Activated B cell treated with CpG ODN at 0.5 μM for 24 hours (primary cell): ENCODE measurements around the gene SMG6. TPM values are rescaled to one million over a fixed set of nuclear protein-coding genes. Genes with fewer than 3 reads are reported as not detected.

Experiments used
- ATAC-seq: fragments of 200-7000 bp; cut with Tn5 transposase; one replicate; pipeline ENCODE4 v1.10.0; 2021; ENCODE audit warnings: low read depth, mild to moderate bottlenecking, moderate library complexity
- CTCF ChIA-PET: fragments of 350-600 bp; sonication (Branson Sonifier 250); formaldehyde crosslinking; loops from one replicate; lab custom pipeline; 2021; ENCODE audit warnings: antibody characterized with exemption; lab: Charles Lee
- POLR2A ChIA-PET: fragments of 350-600 bp; sonication (Branson Sonifier 250); formaldehyde crosslinking; loops from one replicate; lab custom pipeline; 2021; ENCODE audit warnings: antibody characterized with exemption; lab: Charles Lee
- DNase-seq: peaks from one replicate; pipeline ENCODE4 v3.0.0; 2022
- H3K27ac Mint-ChIP-seq: one replicate; pipeline ENCODE4 v1.8.0; 2020; ENCODE audit warnings: mixed read lengths
- H3K27me3 Mint-ChIP-seq: one replicate; pipeline ENCODE4 v1.8.0; 2021; ENCODE audit warnings: mixed read lengths
- H3K36me3 Mint-ChIP-seq: one replicate; pipeline ENCODE4 v1.8.0; 2021; ENCODE audit warnings: low read depth, mixed read lengths
- H3K4me1 Mint-ChIP-seq: one replicate; pipeline ENCODE4 v1.8.0; 2021; ENCODE audit warnings: mixed read lengths
- H3K4me3 Mint-ChIP-seq: one replicate; pipeline ENCODE4 v1.8.0; 2020; ENCODE audit warnings: mild to moderate bottlenecking, mixed read lengths
- H3K9me3 Mint-ChIP-seq: one replicate; pipeline ENCODE4 v1.8.0; 2020; ENCODE audit warnings: mixed read lengths
- CTCF ChIP-seq: fragments of 200-600 bp; IDR thresholded peaks from one replicate; pipeline ENCODE4 v1.8.0; 2022; ENCODE audit warnings: antibody characterized with exemption, mild to moderate bottlenecking
- intact Hi-C: fragments of 100-400 bp; cut with micrococcal nuclease; formaldehyde crosslinking; loops from one replicate; pipeline ENCODE4 v1.15.1; 2024
- total RNA-seq: library from RNA; stranded (reverse); gene quantifications from 2 replicates; pipeline ENCODE4 v1.2.3, GENCODE V29; 2022

The SMG6 gene
- total RNA-seq, 1 donor from 2014 or later: 30.5 TPM

GRCh38 chr17:2188971-2189630, 114.5 kb downstream of the SMG6 start:
- H3K4me1 Mint-ChIP-seq: peaks cover 14% of the 10 kb centered on the region
- CTCF ChIA-PET: no interaction called here
- POLR2A ChIA-PET: no interaction called here

DNA sequence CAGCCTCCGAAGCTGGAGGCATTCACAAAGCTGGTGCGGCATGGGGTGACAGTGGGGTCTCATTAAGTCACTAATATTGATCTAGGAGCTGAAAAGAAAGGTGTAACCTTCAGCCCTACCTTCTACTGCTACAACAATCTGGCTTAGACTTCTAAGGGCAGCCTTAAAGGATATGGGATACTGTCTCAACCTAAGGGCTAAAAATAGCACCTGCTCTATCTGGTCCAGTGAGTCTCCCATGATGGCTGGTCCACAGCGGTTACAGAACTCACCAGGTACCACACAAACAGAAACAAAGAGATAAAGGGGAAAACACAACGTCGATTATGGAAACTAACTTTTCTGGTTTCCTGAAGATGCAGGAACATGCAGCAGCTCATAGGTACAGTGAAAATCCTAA, 115.8 kb downstream of the SMG6 start:
- CTCF ChIA-PET: interaction anchor here (0.9 kb wide), 1 partner anchor 57 kb away, joined by 3 read pairs; no protein-coding TSS in a partner anchor
- no peak for ATAC-seq
- POLR2A ChIA-PET: no interaction called here
- peaks cover 68% of the 10 kb centered on the region for H3K36me3 Mint-ChIP-seq
- no peak overlapping the region for H3K27ac Mint-ChIP-seq
- intact Hi-C loops: no loop called here
- no peaks in the 10 kb centered on the region for H3K27me3 Mint-ChIP-seq
- H3K9me3 Mint-ChIP-seq: no peaks in the 10 kb centered on the region
- TF ChIP-seq CTCF: no peak
- H3K4me1 Mint-ChIP-seq: peaks cover 10% of the 10 kb centered on the region
- no peak for DNase-seq
- H3K4me3 Mint-ChIP-seq: no peak overlapping the region

More at GRCh38 chr17:2188971-2189630, 114.5 kb downstream of the SMG6 start:
- TF ChIP-seq CTCF: no peak
- Mint-ChIP-seq H3K27ac (no peak overlapping the region), H3K36me3 (peaks cover 68% of the 10 kb centered on the region), H3K9me3 (no peaks in the 10 kb centered on the region), H3K27me3 (no peaks in the 10 kb centered on the region), H3K4me3 (no peak overlapping the region)
- ATAC-seq (no peak), DNase-seq (no peak)
- intact Hi-C loops: no loop called here

DNA sequence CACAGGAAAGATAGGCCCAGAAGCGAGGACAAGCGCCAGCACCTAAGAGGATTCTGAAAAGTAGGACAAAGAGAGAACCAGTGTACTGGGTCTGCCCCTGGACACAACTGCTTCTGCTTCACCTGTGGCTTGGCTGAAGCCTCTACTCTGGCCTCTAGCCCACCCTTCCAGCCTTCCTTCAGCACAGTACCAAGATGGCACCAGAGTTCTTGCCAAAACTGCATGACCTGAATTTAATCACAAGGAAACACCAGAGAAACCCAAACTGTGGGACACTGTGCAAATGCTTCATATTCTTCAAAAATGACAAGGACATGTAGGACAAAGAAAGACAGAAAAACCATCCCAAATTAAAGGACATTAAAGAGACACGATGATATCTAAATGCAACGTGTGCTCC, 116.6 kb downstream of the SMG6 start:
- Mint-ChIP-seq H3K4me1 (peaks cover 1% of the 10 kb centered on the region), H3K27ac (no peak overlapping the region), H3K36me3 (peaks cover 68% of the 10 kb centered on the region), H3K4me3 (no peak overlapping the region), H3K27me3 (no peaks in the 10 kb centered on the region), H3K9me3 (no peaks in the 10 kb centered on the region)
- ChIA-PET POLR2A (no interaction called here), CTCF (interaction anchor here (0.9 kb wide), 1 partner anchor 58 kb away, joined by 3 read pairs; no protein-coding TSS in a partner anchor)
- TF ChIP-seq CTCF: no peak
- DNase-seq (no peak), ATAC-seq (no peak)
- intact Hi-C loops: no loop called here

- no peaks in the 10 kb centered on the region for H3K27me3 Mint-ChIP-seq
- ATAC-seq: no peak
- peaks cover 75% of the 10 kb centered on the region for H3K36me3 Mint-ChIP-seq
- H3K9me3 Mint-ChIP-seq: no peaks in the 10 kb centered on the region
- DNase-seq: no peak
- CTCF ChIA-PET: no interaction called here
- H3K4me3 Mint-ChIP-seq: no peak overlapping the region
- H3K4me1 Mint-ChIP-seq: no peaks in the 10 kb centered on the region
- intact Hi-C loops: no loop called here
- no peak overlapping the region for H3K27ac Mint-ChIP-seq
- no peak for TF ChIP-seq CTCF
- POLR2A ChIA-PET: interaction anchor here (0.6 to 0.7 kb wide), 2 partner anchors 780 to 1031 kb away, joined by 3 to 5 read pairs; no protein-coding TSS in a partner anchor
These were observed 118.3 kb downstream of the SMG6 start for GRCh38 chr17:2184993-2185931.

GRCh38 chr17:2183346-2183745, 120.2 kb downstream of the SMG6 start:
- intact Hi-C loops: no loop called here
- ChIA-PET CTCF (no interaction called here), POLR2A (no interaction called here)
- H3K27me3 Mint-ChIP-seq: no peaks in the 10 kb centered on the region
- H3K4me3 Mint-ChIP-seq: no peak overlapping the region
- TF ChIP-seq CTCF: no peak
- no peaks in the 10 kb centered on the region for H3K4me1 Mint-ChIP-seq
- DNase-seq: no peak
- H3K9me3 Mint-ChIP-seq: no peaks in the 10 kb centered on the region
- H3K27ac Mint-ChIP-seq: no peak overlapping the region
- H3K36me3 Mint-ChIP-seq: peaks cover 73% of the 10 kb centered on the region
- ATAC-seq: no peak
